Breast epithelium (tissue), 3 donors: ENCODE results near the gene SORBS1.

Source experiments
- CTCF ChIP-seq, 3 donors: fragments of 450-650 bp; IDR thresholded peaks; one replicate each; pipeline ENCODE4 v1.5.1; 2016 to 2017; ENCODE audit warnings: antibody characterized with exemption in 3 of 3, mild to moderate bottlenecking in 3 of 3, moderate library complexity in 3 of 3
- POLR2A ChIP-seq: fragments of 450-650 bp; IDR thresholded peaks from one replicate; pipeline ENCODE4 v1.6.1; 2016; ENCODE audit warnings: antibody characterized with exemption, mild to moderate bottlenecking, moderate library complexity
- POLR2AphosphoS5 ChIP-seq, 3 donors: sonication (generic); formaldehyde crosslinking; IDR thresholded peaks; one replicate each; pipeline ENCODE4 v1.6.1; 2017; ENCODE audit warnings: antibody characterized with exemption in 3 of 3

- TF ChIP-seq POLR2A, result no peak
- no peak for TF ChIP-seq CTCF (IDR thresholded peaks at IDR 0.05)
- no peak for TF ChIP-seq POLR2AphosphoS5 (IDR thresholded peaks at IDR 0.05)
Measured at GRCh38 chr10:95526044-95526443, 35.1 kb downstream of the SORBS1 start.
